Neural progenitor cell (in vitro differentiated cells): Measurements from ENCODE around the gene ANXA11.

Source experiments
- CTCF ChIP-seq: fragments of 200-600 bp; sonication (generic); IDR thresholded peaks from 2 replicates; pipeline ENCODE4 v1.5.1; 2017; ENCODE audit warnings: antibody characterized with exemption, mild to moderate bottlenecking
- EZH2 ChIP-seq: fragments of 200-600 bp; sonication (generic); IDR thresholded peaks from 2 replicates; pipeline ENCODE4 v1.6.1; 2017; ENCODE audit warnings: antibody characterized with exemption, mild to moderate bottlenecking, moderate library complexity

DNA sequence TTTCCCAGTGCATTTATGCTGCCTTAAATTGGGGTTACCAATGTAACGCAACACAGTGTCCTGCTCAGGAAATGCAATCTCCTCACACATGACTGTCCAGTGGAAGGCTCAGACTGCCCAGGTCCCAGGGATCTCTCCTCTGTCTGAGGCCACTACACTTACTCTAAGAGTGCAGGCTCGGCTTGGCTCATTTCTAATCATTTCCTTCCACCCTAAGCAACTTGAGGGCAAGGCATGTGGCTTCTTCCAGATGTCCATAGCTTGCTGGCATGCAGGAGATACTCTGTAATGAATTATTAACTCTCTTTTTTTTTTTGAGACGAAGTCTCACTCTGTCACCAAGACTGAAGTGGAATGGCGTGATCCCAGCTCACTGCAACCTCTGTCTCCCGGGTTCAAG lies 49.1 kb downstream of the ANXA11 start:
- TF ChIP-seq CTCF (no peak), EZH2 (no peak)
